ENCODE measurements around the gene IRF3. TPM values are rescaled to one million over a fixed set of nuclear protein-coding genes. Genes with fewer than 3 reads are reported as not detected.
"Not testable (repeated sequence)": the region's sequence is repeated elsewhere in the genome, so short reads cannot be mapped to it uniquely, and the experiment has no call there.

Gene IRF3
- total RNA-seq, 1 experiment from 2014 or later = 181 TPM

GRCh38 chr19:49626226-49626625, 39.4 kb downstream of the IRF3 start:
- Histone ChIP-seq H3K27me3 (ENCODE audit: insufficient read depth, low read depth) (no peaks in the 10 kb centered on the region), H3F3A (ENCODE audit: insufficient read depth, low read depth) (peaks cover 43% of the 10 kb centered on the region), H3K9me2 (ENCODE audit: insufficient read depth) (no peaks in the 10 kb centered on the region), H3K27ac (no peak overlapping the region), H3K79me2 (ENCODE audit: low read depth) (no peaks in the 10 kb centered on the region), H3K4me2 (no peak overlapping the region), H3K4me1 (replicated peaks; ENCODE audit: insufficient read depth) (no peaks in the 10 kb centered on the region), H4K20me1 (ENCODE audit: insufficient read depth) (peaks cover 4% of the 10 kb centered on the region), H3K9me3 (ENCODE audit: insufficient read depth, low read depth) (no peaks in the 10 kb centered on the region), H2AFZ (no peak overlapping the region), H3K4me3 (no peak overlapping the region), H3K36me3 (ENCODE audit: low read depth) (peaks cover 10% of the 10 kb centered on the region; the same call in 1 of the 2 replicates)
- no peak for TF ChIP-seq EZH2 (IDR thresholded peaks at IDR 0.05; ENCODE audit: low read depth)
- TF ChIP-seq, protein P1, sequence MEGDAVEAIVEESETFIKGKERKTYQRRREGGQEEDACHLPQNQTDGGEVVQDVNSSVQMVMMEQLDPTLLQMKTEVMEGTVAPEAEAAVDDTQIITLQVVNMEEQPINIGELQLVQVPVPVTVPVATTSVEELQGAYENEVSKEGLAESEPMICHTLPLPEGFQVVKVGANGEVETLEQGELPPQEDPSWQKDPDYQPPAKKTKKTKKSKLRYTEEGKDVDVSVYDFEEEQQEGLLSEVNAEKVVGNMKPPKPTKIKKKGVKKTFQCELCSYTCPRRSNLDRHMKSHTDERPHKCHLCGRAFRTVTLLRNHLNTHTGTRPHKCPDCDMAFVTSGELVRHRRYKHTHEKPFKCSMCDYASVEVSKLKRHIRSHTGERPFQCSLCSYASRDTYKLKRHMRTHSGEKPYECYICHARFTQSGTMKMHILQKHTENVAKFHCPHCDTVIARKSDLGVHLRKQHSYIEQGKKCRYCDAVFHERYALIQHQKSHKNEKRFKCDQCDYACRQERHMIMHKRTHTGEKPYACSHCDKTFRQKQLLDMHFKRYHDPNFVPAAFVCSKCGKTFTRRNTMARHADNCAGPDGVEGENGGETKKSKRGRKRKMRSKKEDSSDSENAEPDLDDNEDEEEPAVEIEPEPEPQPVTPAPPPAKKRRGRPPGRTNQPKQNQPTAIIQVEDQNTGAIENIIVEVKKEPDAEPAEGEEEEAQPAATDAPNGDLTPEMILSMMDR (conservative IDR thresholded peaks at IDR 0.05) = no peak
- BruUV-seq (replicated peaks) = no TSS peak
- DNase-seq = no peak
- ChIA-PET CTCF (no interaction called here), POLR2A (ENCODE audit: unreplicated experiment) (interaction anchor here (0.7 kb wide), 1 partner anchor 50 kb away, joined by 3 read pairs; no protein-coding TSS in a partner anchor)
- intact Hi-C loops (cut with micrococcal nuclease; ENCODE audit: unreplicated experiment) = no loop called here

DNA sequence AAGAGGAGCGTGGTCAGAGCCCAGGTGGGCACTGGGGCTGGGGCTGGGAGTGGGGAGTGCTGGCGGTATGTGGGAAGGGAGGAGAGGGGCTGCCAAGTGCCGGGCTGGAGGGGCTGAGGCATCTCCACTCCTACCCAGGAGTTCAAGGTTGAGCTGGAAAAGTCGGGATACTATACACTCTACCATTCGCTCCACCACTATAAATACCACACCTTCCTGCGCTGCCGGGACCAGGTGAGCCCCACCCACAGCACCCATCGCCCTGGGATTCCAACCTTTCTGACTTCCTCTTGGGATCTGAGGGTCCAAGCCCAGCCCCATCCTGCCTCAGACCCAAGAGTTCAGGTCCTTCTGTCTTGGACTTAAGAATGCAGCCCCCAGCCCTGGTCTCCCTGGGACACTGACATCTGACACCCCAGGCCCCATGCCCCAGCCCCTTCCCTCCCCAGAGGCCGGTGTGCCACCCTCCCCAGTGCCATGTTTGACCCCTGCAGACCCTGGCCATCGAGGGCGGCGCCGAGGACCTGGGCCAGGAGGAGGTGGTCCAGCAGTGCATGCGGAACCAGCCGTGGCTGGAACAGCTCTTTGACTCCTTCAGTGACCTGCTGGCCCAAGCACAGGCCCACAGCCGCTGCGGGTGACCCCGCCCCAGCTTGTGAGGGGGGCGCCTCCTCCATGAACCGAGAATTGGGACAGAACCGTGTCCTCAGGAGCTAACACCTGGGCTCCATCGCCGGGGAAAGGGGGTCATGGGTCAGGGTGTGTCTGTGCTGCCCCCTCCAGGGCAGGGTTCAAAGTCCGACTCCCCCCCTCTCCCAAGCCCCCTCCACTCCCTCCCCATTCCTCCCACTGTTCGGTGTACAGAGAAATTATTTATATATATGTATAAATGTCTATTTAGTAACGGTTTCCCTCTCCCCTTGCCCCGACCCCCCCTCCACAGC, 40.4 kb downstream of the IRF3 start:
- Histone ChIP-seq H4K20me1 (ENCODE audit: insufficient read depth) (peaks cover 6% of the 10 kb centered on the region), H2AFZ (no peak overlapping the region), H3K4me1 (replicated peaks; ENCODE audit: insufficient read depth) (no peaks in the 10 kb centered on the region), H3K79me2 (ENCODE audit: low read depth) (no peaks in the 10 kb centered on the region), H3K9me2 (ENCODE audit: insufficient read depth) (no peaks in the 10 kb centered on the region), H3K27ac (no peak overlapping the region), H3F3A (ENCODE audit: insufficient read depth, low read depth) (peaks cover 34% of the 10 kb centered on the region), H3K4me3 (no peak overlapping the region), H3K4me2 (no peak overlapping the region), H3K9me3 (ENCODE audit: insufficient read depth, low read depth) (no peaks in the 10 kb centered on the region), H3K36me3 (ENCODE audit: low read depth) (peaks cover 10% of the 10 kb centered on the region; the same call in 1 of the 2 replicates), H3K27me3 (ENCODE audit: insufficient read depth, low read depth) (no peaks in the 10 kb centered on the region)
- TF ChIP-seq, protein P1 (conservative IDR thresholded peaks at IDR 0.05) = no peak
- no peak for TF ChIP-seq EZH2 (IDR thresholded peaks at IDR 0.05; ENCODE audit: low read depth)
- BruUV-seq (replicated peaks) = no TSS peak
- ChIA-PET CTCF (interaction anchor here (0.5 kb wide), 1 partner anchor 34 kb away, joined by 6 read pairs; no protein-coding TSS in a partner anchor), POLR2A (ENCODE audit: unreplicated experiment) (no interaction called here)
- DNase-seq = no peak
- intact Hi-C loops (cut with micrococcal nuclease; ENCODE audit: unreplicated experiment) = no loop called here

GRCh38 chr19:49617860-49618259, 47.8 kb downstream of the IRF3 start:
- DNase-seq; H3K4me2 ChIP-seq; H3K27me3 ChIP-seq (ENCODE audit: insufficient read depth, low read depth); H3K27ac ChIP-seq; H2AFZ ChIP-seq; CTCF ChIA-PET; H3K4me3 ChIP-seq; BruUV-seq (replicated peaks); H3K9me3 ChIP-seq (ENCODE audit: insufficient read depth, low read depth); intact Hi-C loops (cut with micrococcal nuclease; ENCODE audit: unreplicated experiment); POLR2A ChIA-PET (ENCODE audit: unreplicated experiment); H3K9me2 ChIP-seq (ENCODE audit: insufficient read depth): not testable (repeated sequence)
- H3F3A ChIP-seq (ENCODE audit: insufficient read depth, low read depth) = peaks cover 41% of the 10 kb centered on the region
- peaks cover 23% of the 10 kb centered on the region for H3K4me1 ChIP-seq (replicated peaks; ENCODE audit: insufficient read depth)
- peaks cover 17% of the 10 kb centered on the region for H3K79me2 ChIP-seq (ENCODE audit: low read depth)
- H4K20me1 ChIP-seq (ENCODE audit: insufficient read depth) = peaks cover 21% of the 10 kb centered on the region
- peaks cover 11% of the 10 kb centered on the region; the same call in 1 of the 2 replicates for H3K36me3 ChIP-seq (ENCODE audit: low read depth)
